B cell (primary cell): ENCODE results near the gene BCAN. TPM values are rescaled to one million over a fixed set of nuclear protein-coding genes. Genes with fewer than 3 reads are reported as not detected.

ENCODE experiments used
- ATAC-seq: fragments of 200-7000 bp; cut with Tn5 transposase; one replicate; pipeline ENCODE4 v1.10.0; 2021; ENCODE audit warnings: low read depth, mild to moderate bottlenecking, moderate number of reproducible peaks, moderate library complexity
- CTCF ChIA-PET: fragments of 350-600 bp; sonication (Branson Sonifier 250); formaldehyde crosslinking; loops from one replicate; lab custom pipeline; 2021; ENCODE audit warnings: antibody characterized with exemption, inconsistent platforms; lab: Charles Lee
- POLR2A ChIA-PET: fragments of 350-600 bp; sonication (Branson Sonifier 250); formaldehyde crosslinking; loops from one replicate; lab custom pipeline; 2021; ENCODE audit warnings: antibody characterized with exemption; lab: Charles Lee
- DNase-seq: peaks from one replicate; pipeline ENCODE4 v3.0.0; 2013
- H2AFZ ChIP-seq: 2 replicates; pipeline ENCODE4 v1.6.1; 2012; ENCODE audit warnings: mild to moderate bottlenecking, low read depth, low read length; ENCODE audit not compliant: insufficient read depth, poor library complexity, severe bottlenecking
- H3K27ac ChIP-seq, 2 donors: 1 replicate in 1 of 2; 2 replicates in 1 of 2; pipeline ENCODE4 v1.5.1; 2012 to 2013; ENCODE audit warnings: low read length in 2 of 2, mild to moderate bottlenecking in 2 of 2, moderate library complexity in 1 of 2
- H3K27me3 ChIP-seq, 4 experiments: fragments of 200-600 bp in 1 of 4; sonication (generic) in 1 of 4; replicated peaks in 1 of 4; 1 replicate in 2 of 4; 2 replicates in 2 of 4; pipeline versions ENCODE4 v1.6.1 to v1.7.0; 2013 to 2016; ENCODE audit warnings: low read length in 3 of 4, mild to moderate bottlenecking in 2 of 4, mixed read lengths in 1 of 4, moderate library complexity in 1 of 4; ENCODE audit not compliant: insufficient read depth in 4 of 4, control insufficient read depth in 3 of 4; ENCODE audit errors: control extremely low read depth in 1 of 4
- H3K36me3 ChIP-seq, 2 experiments: replicated peaks in 1 of 2; 1 replicate in 1 of 2; 2 replicates in 1 of 2; pipeline versions ENCODE4 v1.6.1 to v1.7.1; 2013; ENCODE audit warnings: low read length in 1 of 2; ENCODE audit not compliant: insufficient read depth in 2 of 2, control insufficient read depth in 1 of 2; ENCODE audit errors: control extremely low read depth in 1 of 2, extremely low read depth in 1 of 2
- H3K4me1 ChIP-seq, 2 donors: fragments of 200-600 bp in 1 of 2; sonication (generic) in 1 of 2; 1 replicate in 1 of 2; 2 replicates in 1 of 2; pipeline versions ENCODE4 v1.5.1 to v1.6.1; 2013 to 2017; ENCODE audit warnings: low read length in 2 of 2; ENCODE audit not compliant: control insufficient read depth in 2 of 2, insufficient read depth in 2 of 2
- H3K4me2 ChIP-seq: replicated peaks from 2 replicates; pipeline ENCODE3; 2012; ENCODE audit warnings: mild to moderate bottlenecking, low read depth, low read length; ENCODE audit not compliant: poor library complexity, severe bottlenecking
- H3K4me3 ChIP-seq, 5 experiments: fragments of 200-600 bp in 1 of 5; sonication (generic) in 1 of 5; 1 replicate in 3 of 5; 2 replicates in 2 of 5; pipeline versions ENCODE4 v1.5.1 to v1.7.0; 2011 to 2016; ENCODE audit warnings: low read length in 4 of 5, mild to moderate bottlenecking in 4 of 5, low read depth in 2 of 5, control low read depth in 1 of 5, moderate library complexity in 1 of 5; ENCODE audit not compliant: insufficient read depth in 1 of 5; ENCODE audit errors: control extremely low read depth in 1 of 5, extremely low read depth in 1 of 5
- H3K79me2 ChIP-seq: fragments of 200-600 bp; sonication (generic); one replicate; pipeline ENCODE4 v1.6.0; 2016; ENCODE audit warnings: low read length; ENCODE audit not compliant: control insufficient read depth, insufficient read depth
- H3K9ac ChIP-seq: fragments of 200-600 bp; sonication (generic); 2 replicates; pipeline ENCODE4 v1.6.1; 2017; ENCODE audit warnings: mild to moderate bottlenecking, low read length, moderate library complexity
- H3K9me3 ChIP-seq, 3 donors: one replicate each; pipeline versions ENCODE4 v1.6.1 to v1.7.1; 2013; ENCODE audit warnings: low read length in 2 of 3; ENCODE audit not compliant: control insufficient read depth in 2 of 3, insufficient read depth in 1 of 3; ENCODE audit errors: control extremely low read depth in 1 of 3
- H4K20me1 ChIP-seq: 2 replicates; pipeline ENCODE4 v1.6.0; 2012; ENCODE audit warnings: mild to moderate bottlenecking, low read length; ENCODE audit not compliant: insufficient read depth, control insufficient read depth, poor library complexity, severe bottlenecking
- H3K27ac Mint-ChIP-seq: one replicate; pipeline ENCODE4 v1.8.0; 2021; ENCODE audit warnings: mixed read lengths
- H3K27me3 Mint-ChIP-seq: one replicate; pipeline ENCODE4 v1.8.0; 2021; ENCODE audit warnings: mixed read lengths
- H3K4me1 Mint-ChIP-seq: one replicate; pipeline ENCODE4 v1.8.0; 2021; ENCODE audit warnings: mixed read lengths
- H3K4me3 Mint-ChIP-seq: one replicate; pipeline ENCODE4 v1.8.0; 2021; ENCODE audit warnings: mixed read lengths
- H3K9me3 Mint-ChIP-seq: one replicate; pipeline ENCODE4 v1.8.0; 2022; ENCODE audit warnings: mixed read lengths; ENCODE audit not compliant: insufficient read depth
- CTCF ChIP-seq: fragments of 200-600 bp; IDR thresholded peaks from one replicate; pipeline ENCODE4 v1.8.0; 2022; ENCODE audit warnings: antibody characterized with exemption, mild to moderate bottlenecking
- EZH2 ChIP-seq: IDR thresholded peaks from 2 replicates; pipeline ENCODE4 v1.6.1; 2012; ENCODE audit warnings: borderline replicate concordance, low read depth, mild to moderate bottlenecking, moderate library complexity, low read length; ENCODE audit not compliant: insufficient read depth, poor library complexity, severe bottlenecking
- WGBS: methylation state at CpG from one replicate; pipeline ENCODE4 v1.1.5; 2013; ENCODE audit warnings: missing lambda C conversion rate; ENCODE audit not compliant: insufficient coverage; 5-methylcytosine and 5-hydroxymethylcytosine counted together
- intact Hi-C: fragments of 100-400 bp; cut with micrococcal nuclease; formaldehyde crosslinking; loops from one replicate; pipeline ENCODE4 v1.10.0; 2022
- polyA plus RNA-seq: library from polyadenylated mRNA; depleted of rRNA; stranded (reverse); fragments of >200 nt; gene quantifications from 2 replicates; pipeline ENCODE4 v1.2.3, GENCODE V29; 2012
- total RNA-seq, 2 donors: library from RNA; stranded (reverse); fragments of 120-200 nt in 1 of 2; gene quantifications; 1 replicate in 1 of 2; 2 replicates in 1 of 2; pipeline versions ENCODE4 v1.2.3 to v1.2.4, GENCODE V29; 2013 to 2022

The BCAN gene
- total and polyA plus RNA-seq, 2 donors (not counting 1 experiment from before 2014, with no cell fraction given): not detected

- H3K27me3 ChIP-seq: peaks cover 3 to 63% (median 37%) of the 10 kb centered on the region in 4 experiments
- peaks cover 7% of the 10 kb centered on the region for H4K20me1 ChIP-seq
- Mint-ChIP-seq H3K27me3 (peaks cover 35% of the 10 kb centered on the region), H3K9me3 (no peaks in the 10 kb centered on the region), H3K4me1 (peaks cover 32% of the 10 kb centered on the region), H3K4me3 (no peak overlapping the region), H3K27ac (no peak overlapping the region)
- no peak overlapping the region for H3K4me2 ChIP-seq
- H3K27ac ChIP-seq: no peak overlapping the region
- intact Hi-C loops: no loop called here
- ChIA-PET CTCF (interaction anchor here (1.4 to 7.6 kb wide), 2 partner anchors 13 to 42 kb away, joined by 4 to 80 read pairs; no protein-coding TSS in a partner anchor), POLR2A (interaction anchor here (0.6 to 0.7 kb wide), 2 partner anchors 13 to 27 kb away, joined by 6 read pairs; no protein-coding TSS in a partner anchor)
- H3K9ac ChIP-seq: no peak overlapping the region
- TF ChIP-seq CTCF: no peak
- TF ChIP-seq EZH2: no peak
- H3K4me3 ChIP-seq: no peak overlapping the region
- H3K36me3 ChIP-seq: no peaks in the 10 kb centered on the region
- H3K79me2 ChIP-seq: no peaks in the 10 kb centered on the region
- H3K9me3 ChIP-seq: peaks cover 0 to 3% (median 0%) of the 10 kb centered on the region in 3 donors
- no peak overlapping the region for H2AFZ ChIP-seq
- 90% methylated on average over 2 of the region's 4 CpGs for WGBS
- H3K4me1 ChIP-seq: peaks cover 28% of the 10 kb centered on the region in 2 donors
- DNase-seq: no peak
- ATAC-seq: no peak
These were observed 61.4 kb downstream of the BCAN start for GRCh38 chr1:156703336-156703735.

- Histone ChIP-seq H4K20me1 (peaks cover 7% of the 10 kb centered on the region), H3K4me3 (no peak overlapping the region), H3K79me2 (no peaks in the 10 kb centered on the region), H3K27ac (no peak overlapping the region), H3K4me2 (no peak overlapping the region), H3K27me3 (peaks cover 3 to 63% (median 37%) of the 10 kb centered on the region in 4 experiments), H3K9ac (no peak overlapping the region), H3K36me3 (no peaks in the 10 kb centered on the region), H3K9me3 (peaks cover 0 to 3% (median 0%) of the 10 kb centered on the region in 3 donors), H3K4me1 (peaks cover 28% of the 10 kb centered on the region in 2 donors), H2AFZ (no peak overlapping the region)
- Mint-ChIP-seq H3K9me3 (no peaks in the 10 kb centered on the region), H3K4me1 (peaks cover 32% of the 10 kb centered on the region), H3K4me3 (peak overlapping the region; percentile 59), H3K27me3 (peaks cover 33% of the 10 kb centered on the region), H3K27ac (no peak overlapping the region)
- no peak for DNase-seq
- WGBS: 39% methylated on average over 4 of the region's 4 CpGs
- ChIA-PET POLR2A (interaction anchor here (0.6 kb wide), 1 partner anchor 12 kb away, joined by 6 read pairs; no protein-coding TSS in a partner anchor), CTCF (interaction anchor here (1.4 to 7.6 kb wide), 3 partner anchors 13 to 76 kb away, joined by 4 to 80 read pairs (median 8); no protein-coding TSS in a partner anchor)
- TF ChIP-seq CTCF (no peak), EZH2 (no peak)
- intact Hi-C loops: no loop called here
- no peak for ATAC-seq
These were observed 61.8 kb downstream of the BCAN start for GRCh38 chr1:156703741-156704140.
